Measurements from ENCODE around the gene SPIN4.

Gene SPIN4

DNA sequence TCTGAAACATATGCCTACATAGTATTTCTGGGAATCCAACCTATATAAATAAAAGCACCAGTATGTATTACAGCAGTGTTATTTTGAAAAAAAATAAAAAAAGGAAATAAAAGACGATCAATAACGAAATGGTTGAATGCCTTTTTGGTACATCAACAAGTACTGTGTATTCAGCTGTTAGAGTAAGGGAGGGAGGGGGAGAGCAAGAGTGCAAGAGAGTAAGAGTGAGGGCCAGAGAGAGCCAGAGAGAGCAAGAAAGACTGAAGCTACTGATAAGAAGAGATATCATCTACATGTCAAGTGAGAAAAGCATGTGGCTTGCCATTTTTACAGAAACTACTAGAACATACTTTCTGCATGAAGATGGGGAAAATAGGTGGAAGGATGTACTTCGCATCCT is 1.8 kb downstream of the SPIN4 start:
- H3K27me3 ChIP-seq (ENCODE audit: control insufficient read depth, insufficient read depth, low read length) = no peaks in the 10 kb centered on the region
- H3K9me3 ChIP-seq (ENCODE audit: control insufficient read depth, insufficient read depth, low read length) = peaks cover 3% of the 10 kb centered on the region
- H3K4me1 ChIP-seq (ENCODE audit: control insufficient read depth, insufficient read depth, low read length) = no peaks in the 10 kb centered on the region
- H3K4me3 ChIP-seq (ENCODE audit: low read depth, low read length) = peak overlapping the region; percentile 64
- no peaks in the 10 kb centered on the region for H3K36me3 ChIP-seq (ENCODE audit: control insufficient read depth, insufficient read depth, low read length)
- no peak overlapping the region for H3K9ac ChIP-seq (ENCODE audit: low read depth, low read length)

DNA sequence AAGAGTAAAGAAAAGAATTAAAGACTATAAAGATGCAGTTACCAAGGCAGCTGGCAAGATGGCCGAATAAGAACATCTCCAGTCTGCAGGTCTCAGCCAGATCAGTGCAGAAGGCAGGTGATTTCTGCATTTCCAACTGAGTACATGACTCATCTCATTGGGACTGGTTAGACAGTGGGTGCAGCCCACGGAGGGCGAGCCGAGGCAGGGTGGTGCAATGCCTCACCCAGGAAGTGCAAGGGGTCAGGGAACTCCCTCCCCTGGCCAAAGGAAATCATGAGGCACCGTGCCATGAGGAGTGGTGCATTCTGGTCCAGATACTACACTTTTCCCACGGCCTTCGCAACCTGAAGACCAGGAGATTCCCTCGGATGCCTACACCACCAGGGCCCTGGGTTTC is 20.5 kb downstream of the SPIN4 start:
- Histone ChIP-seq H3K27me3 (ENCODE audit: control insufficient read depth, insufficient read depth, low read length) (no peaks in the 10 kb centered on the region), H3K4me3 (ENCODE audit: low read depth, low read length) (no peak overlapping the region), H3K4me1 (ENCODE audit: control insufficient read depth, insufficient read depth, low read length) (no peaks in the 10 kb centered on the region)

GRCh38 chrX:63327788-63328187 is 23.3 kb downstream of the SPIN4 start:
- Histone ChIP-seq H3K36me3 (ENCODE audit: control insufficient read depth, insufficient read depth, low read length) (no peaks in the 10 kb centered on the region), H3K27me3 (ENCODE audit: control insufficient read depth, insufficient read depth, low read length) (no peaks in the 10 kb centered on the region), H3K4me3 (ENCODE audit: low read depth, low read length) (no peak overlapping the region), H3K9ac (ENCODE audit: low read depth, low read length) (no peak overlapping the region), H3K4me1 (ENCODE audit: control insufficient read depth, insufficient read depth, low read length) (no peaks in the 10 kb centered on the region), H3K9me3 (ENCODE audit: control insufficient read depth, insufficient read depth, low read length) (no peaks in the 10 kb centered on the region)

More for the DNA sequence above, 20.5 kb downstream of the SPIN4 start:
- Histone ChIP-seq H3K36me3 (ENCODE audit: control insufficient read depth, insufficient read depth, low read length) (no peaks in the 10 kb centered on the region), H3K9ac (ENCODE audit: low read depth, low read length) (no peak overlapping the region), H3K9me3 (ENCODE audit: control insufficient read depth, insufficient read depth, low read length) (no peaks in the 10 kb centered on the region)

DNA sequence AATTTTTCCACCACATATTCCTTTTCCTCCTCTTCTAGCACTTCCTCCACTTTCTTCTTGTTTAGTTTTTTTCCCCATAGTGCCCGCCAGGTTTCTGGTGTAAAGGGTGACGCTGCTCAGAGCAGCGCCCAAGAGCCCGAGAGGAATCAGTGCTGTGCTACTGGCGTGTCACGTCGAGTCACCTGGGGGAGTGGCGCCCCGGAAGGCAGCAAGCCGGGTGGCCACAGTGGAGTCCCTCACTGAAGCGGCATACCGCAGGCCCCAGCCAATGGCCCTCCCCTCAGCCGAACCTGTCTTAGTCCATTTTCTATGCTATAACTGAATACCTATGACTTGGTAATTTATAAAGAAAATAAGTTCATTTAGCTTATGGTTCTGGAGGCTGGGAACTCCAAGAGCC is 51.5 kb downstream of the SPIN4 start:
- Histone ChIP-seq H3K36me3 (ENCODE audit: control insufficient read depth, insufficient read depth, low read length) (no peaks in the 10 kb centered on the region), H3K4me3 (ENCODE audit: low read depth, low read length) (no peak overlapping the region), H3K9me3 (ENCODE audit: control insufficient read depth, insufficient read depth, low read length) (peaks cover 2% of the 10 kb centered on the region), H3K9ac (ENCODE audit: low read depth, low read length) (no peak overlapping the region), H3K27me3 (ENCODE audit: control insufficient read depth, insufficient read depth, low read length) (no peaks in the 10 kb centered on the region), H3K4me1 (ENCODE audit: control insufficient read depth, insufficient read depth, low read length) (no peaks in the 10 kb centered on the region)

Data from iPS-15b (cell line).